Stimulated activated CD8-positive, alpha-beta memory T cell treated with anti-CD3 and anti-CD28 coated beads, Interleukin-15, amount 100 ng/mL, for 1 hour (primary cell): ENCODE data around the gene MOB3A.

Source experiments
- DNase-seq: peaks from one replicate; pipeline ENCODE4 v3.0.0-alpha.2; 2020; ENCODE audit warnings: low read depth

Gene MOB3A

GRCh38 chr19:2123682-2124387 is 27.7 kb upstream of the MOB3A start:
- no peak for DNase-seq

DNA sequence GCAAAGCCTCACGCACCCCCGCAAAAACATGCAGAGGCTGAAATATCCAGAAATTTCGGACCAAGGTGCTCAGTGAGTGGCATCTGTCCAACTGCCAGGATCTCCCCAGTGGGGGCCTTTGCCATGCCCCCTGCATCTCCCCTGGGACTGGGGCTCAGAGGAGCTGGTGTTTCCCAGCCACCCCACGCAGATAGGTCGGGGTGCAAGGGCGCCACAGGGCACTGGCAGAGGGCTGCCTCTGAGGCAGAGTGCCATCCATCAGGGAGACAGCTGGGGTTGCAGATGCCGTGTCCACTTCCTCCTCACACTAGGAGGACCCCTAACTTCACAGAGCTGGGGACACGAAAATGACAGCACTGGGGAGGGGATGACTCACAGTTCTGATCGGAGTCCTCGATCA is 26.9 kb upstream of the MOB3A start:
- no peak for DNase-seq

- DNase-seq = no peak
Measured at GRCh38 chr19:2122251-2122650, 26.1 kb upstream of the MOB3A start.

DNA sequence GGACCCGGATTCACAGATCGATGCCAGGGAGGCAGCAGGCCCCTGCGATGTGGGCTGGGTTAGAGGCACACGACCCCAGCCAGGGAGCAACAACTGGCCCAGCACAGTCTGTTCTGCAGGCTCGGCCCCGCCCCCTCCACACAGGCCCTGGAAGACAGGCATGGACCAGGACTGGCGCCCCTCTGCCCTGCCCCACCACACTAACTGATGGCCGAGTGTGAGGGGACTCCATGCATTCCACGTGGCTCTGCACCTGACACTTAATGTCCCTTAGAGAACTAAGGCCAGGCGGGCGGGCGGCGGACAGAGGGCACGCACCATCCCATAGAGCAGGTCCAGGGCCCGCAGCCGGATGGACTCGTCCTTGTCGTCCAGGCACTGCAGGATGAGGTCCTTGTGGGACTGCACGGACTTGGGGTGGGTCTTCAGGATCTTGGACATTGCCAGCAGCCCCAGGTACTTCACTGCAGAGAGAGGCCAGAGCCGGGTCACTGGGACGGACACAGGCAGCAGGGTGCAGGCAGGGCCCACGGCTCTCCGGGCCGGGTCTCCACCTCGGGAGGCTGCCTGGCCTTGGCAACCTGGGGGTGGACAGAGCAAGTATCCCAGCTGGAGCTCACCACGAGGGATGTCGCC is 25.4 kb upstream of the MOB3A start:
- no peak for DNase-seq

- no peak for DNase-seq
Measured at GRCh38 chr19:2120821-2121220, 24.7 kb upstream of the MOB3A start.

DNA sequence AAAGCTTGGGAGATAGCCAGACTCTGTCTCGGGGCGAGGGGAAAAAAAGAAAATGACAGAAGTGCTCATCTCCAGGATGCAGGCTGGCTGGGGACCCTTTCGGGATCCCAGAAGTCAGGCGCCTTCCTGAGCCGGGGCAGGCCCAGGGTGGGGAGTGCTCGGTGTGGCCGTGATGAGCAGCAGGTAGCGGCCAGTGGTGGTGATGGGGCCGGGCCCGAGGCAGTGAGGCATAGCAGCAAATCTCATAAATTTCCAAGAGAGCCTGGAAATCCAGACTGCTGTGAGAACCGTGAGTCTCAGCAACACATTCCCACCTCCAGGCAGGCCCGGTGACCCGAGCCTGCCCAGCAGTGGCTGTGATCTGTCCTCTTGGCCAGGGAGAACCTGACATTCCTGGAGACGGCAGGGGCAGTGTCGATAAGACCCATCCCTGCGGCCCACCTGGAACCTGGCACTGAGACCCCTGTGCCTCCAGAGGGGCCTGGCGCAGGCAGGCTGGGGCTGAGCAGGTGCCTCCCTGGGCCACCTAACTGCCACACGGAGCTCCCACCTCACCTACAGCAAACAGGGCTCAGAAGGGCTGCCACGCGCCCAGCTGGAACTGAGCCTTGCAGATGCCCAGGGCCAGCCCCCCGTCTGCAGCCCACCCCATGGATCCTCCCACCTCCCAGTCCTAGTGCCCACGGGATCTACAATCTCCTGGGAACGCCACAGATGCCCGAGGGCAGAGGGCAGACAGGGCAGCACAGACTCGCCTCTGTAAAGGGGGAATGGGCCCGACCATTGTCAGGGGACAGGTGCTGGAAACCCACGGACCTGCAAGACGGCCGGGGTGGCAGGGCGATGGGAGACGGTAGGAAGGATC is 24.0 kb upstream of the MOB3A start:
- no peak for DNase-seq

DNA sequence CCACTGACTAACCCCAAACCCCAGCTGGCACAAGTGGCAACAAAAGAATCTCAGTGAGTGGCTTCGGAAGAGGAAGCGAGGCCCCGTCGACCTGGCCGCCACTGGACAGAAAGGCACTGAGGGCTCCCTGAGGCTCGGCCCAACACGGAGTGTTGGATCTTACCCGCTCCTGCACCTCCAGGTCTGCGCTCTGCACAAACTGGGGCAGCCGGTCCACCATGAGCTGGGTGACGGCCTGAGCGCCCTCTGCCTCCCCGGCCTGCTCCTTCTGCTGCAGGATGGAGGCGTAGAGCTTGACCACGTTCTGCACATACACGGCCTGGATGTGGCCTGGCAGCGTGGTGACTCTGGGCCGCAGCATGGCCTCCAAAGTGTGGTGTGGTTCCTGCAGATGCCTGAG is 22.3 kb upstream of the MOB3A start:
- no peak for DNase-seq

- DNase-seq = no peak
Measured at GRCh38 chr19:2117215-2117960, 21.3 kb upstream of the MOB3A start.

DNA sequence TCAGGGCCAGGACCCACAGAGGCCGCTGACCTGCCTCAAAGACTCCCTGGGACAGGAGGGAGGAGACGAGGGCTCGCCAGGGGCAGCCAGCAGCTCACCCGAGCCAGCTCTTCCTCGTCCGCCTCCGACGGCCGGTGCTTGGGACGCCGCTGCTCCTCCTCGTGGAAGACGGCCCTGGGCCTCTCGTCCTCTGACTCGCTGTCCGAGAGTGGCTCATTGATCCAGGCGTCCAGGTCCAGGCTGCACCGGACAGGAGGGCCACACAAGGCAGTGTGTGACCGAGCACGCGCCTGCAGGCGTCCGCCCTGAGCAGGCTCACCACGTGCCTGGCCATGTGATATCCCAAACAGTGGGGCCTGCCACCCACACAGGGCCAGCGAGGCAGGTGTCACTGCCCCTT is 20.4 kb upstream of the MOB3A start:
- no peak for DNase-seq

DNA sequence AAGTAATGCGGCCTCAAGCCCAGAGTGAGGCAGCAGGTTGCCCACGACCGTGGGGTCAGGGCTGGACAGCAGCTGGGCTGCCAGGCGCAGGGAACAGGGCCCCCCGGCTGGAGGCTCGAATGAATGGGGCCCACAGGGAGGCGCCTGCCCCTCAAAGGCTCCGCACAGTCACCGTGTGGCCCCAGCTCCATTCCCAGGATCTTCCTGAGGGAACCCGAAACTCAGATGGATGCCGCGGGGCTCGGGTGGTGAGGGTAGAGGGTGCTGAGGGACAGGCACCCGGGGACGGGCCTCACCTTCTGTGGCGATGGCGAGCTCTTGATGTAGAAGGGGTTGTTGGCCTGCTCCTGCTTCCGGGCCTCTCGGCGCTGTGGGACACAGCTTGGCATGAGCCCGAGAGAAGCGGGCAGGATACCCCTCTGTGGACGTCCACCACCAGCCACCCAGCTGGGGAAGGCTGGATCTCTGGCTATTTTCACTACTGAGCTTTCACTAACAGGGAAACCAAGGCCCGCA is 19.8 kb upstream of the MOB3A start:
- no peak for DNase-seq

DNA sequence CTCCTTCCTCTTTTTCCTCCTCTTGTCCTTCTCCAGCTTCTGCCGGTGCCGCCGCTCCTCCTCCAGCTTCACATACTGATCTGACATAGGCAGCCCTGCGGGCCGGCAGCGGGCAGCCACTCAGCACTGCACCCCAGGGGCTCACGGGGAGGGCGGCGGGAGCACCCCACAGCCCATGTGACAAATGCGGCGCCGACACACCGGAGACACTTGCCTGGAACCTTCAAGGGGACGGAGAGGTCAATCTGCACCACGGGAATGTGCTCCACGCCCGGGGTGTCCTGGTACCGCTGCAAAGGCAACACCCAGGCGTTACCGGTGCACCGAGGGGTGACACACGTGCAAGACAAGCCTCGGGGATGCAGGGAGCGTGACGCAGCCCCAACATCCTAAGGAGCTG is 19.2 kb upstream of the MOB3A start:
- no peak for DNase-seq

DNA sequence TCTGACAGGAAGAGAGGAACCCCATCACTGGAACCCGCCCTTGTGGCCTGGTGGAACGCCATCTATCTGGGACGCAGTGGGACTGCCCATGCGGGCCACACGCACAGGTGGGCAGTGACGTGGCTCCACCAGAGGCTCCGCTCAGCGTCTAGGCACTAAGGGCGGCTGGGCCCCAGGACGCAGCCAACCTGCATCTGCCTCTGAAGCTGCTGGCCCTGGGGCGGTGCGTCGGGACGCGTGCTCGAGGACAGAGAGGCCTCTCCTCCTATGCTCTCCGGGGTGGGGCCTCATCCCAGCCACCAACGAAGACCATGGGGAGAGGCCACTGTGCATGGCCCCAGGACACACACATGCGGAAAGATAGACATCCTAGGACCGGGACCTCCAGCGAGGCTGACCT is 18.7 kb upstream of the MOB3A start:
- DNase-seq = no peak

GRCh38 chr19:2114218-2114617 is 18.1 kb upstream of the MOB3A start:
- no peak for DNase-seq

- DNase-seq = no peak
Measured at GRCh38 chr19:2113439-2114211, 17.5 kb upstream of the MOB3A start.

DNA sequence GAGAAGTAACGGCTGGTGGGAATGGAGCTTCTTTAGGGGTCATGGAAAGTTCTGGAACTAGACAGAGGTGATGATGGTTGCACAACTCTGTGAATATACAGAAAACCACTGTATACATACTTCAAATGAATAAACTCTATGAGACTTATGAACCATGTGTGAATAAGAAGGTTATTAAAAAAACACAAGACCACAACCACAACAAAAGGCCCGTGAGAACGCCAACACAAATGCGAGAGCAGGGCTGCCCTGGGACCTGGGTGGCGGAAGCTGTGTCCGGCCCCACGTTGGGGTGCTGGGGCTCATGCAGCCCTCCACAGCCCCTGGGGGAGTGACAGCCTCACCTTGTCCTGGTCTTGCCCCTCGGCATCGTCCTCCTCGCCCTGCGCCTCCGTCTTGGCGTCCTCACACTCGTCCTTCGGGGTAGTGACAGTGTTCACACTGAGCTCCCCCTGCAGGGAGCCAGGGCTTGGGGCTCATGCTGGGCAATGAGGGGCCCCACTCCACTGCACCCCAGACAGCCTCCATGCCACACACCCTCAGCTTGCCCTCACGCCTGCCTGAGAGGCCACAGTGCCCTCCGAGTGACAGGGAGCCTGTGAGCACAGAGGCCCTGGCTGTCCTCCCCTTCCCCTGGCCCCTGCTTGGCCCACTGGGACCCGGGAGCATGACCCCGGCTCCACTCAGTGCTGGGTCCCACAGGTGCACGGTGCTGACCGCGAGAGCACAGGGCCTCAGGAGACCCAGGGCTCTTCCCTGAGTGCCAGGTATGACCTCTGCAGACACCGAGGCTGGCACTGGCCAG is 16.6 kb upstream of the MOB3A start:
- DNase-seq = no peak

GRCh38 chr19:2111886-2112285 is 15.8 kb upstream of the MOB3A start:
- no peak for DNase-seq

GRCh38 chr19:2111425-2111824 is 15.3 kb upstream of the MOB3A start:
- no peak for DNase-seq

- no peak for DNase-seq
Measured at GRCh38 chr19:2110822-2111221, 14.7 kb upstream of the MOB3A start.

- no peak for DNase-seq
Measured at GRCh38 chr19:2109046-2109864, 13.1 kb upstream of the MOB3A start.
